Esophagus muscularis mucosa (tissue), 4 donors: Measurements from ENCODE around the gene TMEM271. TPM values are rescaled to one million over a fixed set of nuclear protein-coding genes. Genes with fewer than 3 reads are reported as not detected.

Source experiments
- DNase-seq: peaks from one replicate; pipeline ENCODE4 v3.0.0-alpha.2; 2017; ENCODE audit errors: extremely low spot score
- H3K27ac ChIP-seq, 4 donors: fragments of 200-600 bp; sonication (generic); replicated peaks in 1 of 4; 1 replicate in 3 of 4; 2 replicates in 1 of 4; pipeline ENCODE4 v1.5.1; 2016 to 2019; ENCODE audit warnings: mild to moderate bottlenecking in 1 of 4
- H3K27me3 ChIP-seq, 4 donors: fragments of 200-600 bp; sonication (generic); one replicate each; pipeline versions ENCODE4 v1.5.1 to v1.6.0; 2016 to 2019
- H3K36me3 ChIP-seq, 4 donors: fragments of 200-600 bp; sonication (generic); one replicate each; pipeline ENCODE4 v1.5.1; 2016 to 2019
- H3K4me1 ChIP-seq, 4 donors: fragments of 200-600 bp; sonication (generic); one replicate each; pipeline ENCODE4 v1.5.1; 2016 to 2019
- H3K4me3 ChIP-seq, 4 donors: fragments of 200-600 bp; sonication (generic); 1 replicate in 2 of 4; 2 replicates in 2 of 4; pipeline ENCODE4 v1.5.1; 2016 to 2019; ENCODE audit warnings: mild to moderate bottlenecking in 4 of 4, moderate library complexity in 1 of 4
- H3K9me3 ChIP-seq, 4 donors: fragments of 200-600 bp; sonication (generic); 1 replicate in 3 of 4; 2 replicates in 1 of 4; pipeline ENCODE4 v1.5.1; 2016 to 2019
- CTCF ChIP-seq, 3 experiments: fragments of 200-600 bp in 2 of 3; fragments of 450-650 bp in 1 of 3; sonication (generic) in 2 of 3; IDR thresholded peaks; one replicate each; pipeline ENCODE4 v1.5.1; 2017 to 2019; ENCODE audit warnings: antibody characterized with exemption in 3 of 3, mild to moderate bottlenecking in 2 of 3, moderate library complexity in 1 of 3
- EP300 ChIP-seq: sonication (generic); formaldehyde crosslinking; IDR thresholded peaks from one replicate; pipeline ENCODE4 v1.6.1; 2017; ENCODE audit warnings: antibody characterized with exemption
- POLR2A ChIP-seq: fragments of 450-650 bp; IDR thresholded peaks from one replicate; pipeline ENCODE4 v1.6.1; 2017; ENCODE audit warnings: antibody characterized with exemption, moderate library complexity, mild to moderate bottlenecking, low read depth
- POLR2AphosphoS5 ChIP-seq, 2 donors: sonication (generic); formaldehyde crosslinking; IDR thresholded peaks; one replicate each; pipeline ENCODE4 v1.6.1; 2017; ENCODE audit warnings: antibody characterized with exemption in 2 of 2
- WGBS: methylation state at CpG from one replicate; pipeline ENCODE4 v1.1.5; 2018; 5-methylcytosine and 5-hydroxymethylcytosine counted together
- intact Hi-C: fragments of 100-400 bp; cut with DNase I; formaldehyde crosslinking; loops from one replicate; pipeline ENCODE4 v1.15.1; 2023
- total RNA-seq, 4 donors: library from RNA; depleted of rRNA; stranded (reverse); fragments of >200 nt; gene quantifications; one replicate each; pipeline versions ENCODE4 v1.1.0 to v1.2.1, GENCODE V29; 2016

TMEM271 gene
- total RNA-seq, 4 donors from 2014 or later: 0.19 to 0.34 TPM; not detected in 2

GRCh38 chr4:613126-613525 is 37.0 kb upstream of the TMEM271 start:
- H3K27ac ChIP-seq: no peak overlapping the region
- no peaks in the 10 kb centered on the region for H3K9me3 ChIP-seq
- intact Hi-C loops: no loop called here
- TF ChIP-seq EP300 (no peak), POLR2A (no peak), POLR2AphosphoS5 (IDR thresholded peaks at IDR 0.05) (no peak), CTCF (IDR thresholded peaks at IDR 0.05) (no peak)
- peaks cover 0 to 61% (median 0%) of the 10 kb centered on the region in 4 donors for H3K27me3 ChIP-seq
- DNase-seq: no peak
- no peaks in the 10 kb centered on the region for H3K4me1 ChIP-seq
- H3K4me3 ChIP-seq: no peak overlapping the region
- 89% methylated on average over 9 of the region's 9 CpGs for WGBS
- H3K36me3 ChIP-seq: no peaks in the 10 kb centered on the region

GRCh38 chr4:612749-613125 is 36.6 kb upstream of the TMEM271 start:
- Histone ChIP-seq H3K4me3 (no peak overlapping the region), H3K27me3 (peaks cover 0 to 61% (median 0%) of the 10 kb centered on the region in 4 donors), H3K4me1 (no peaks in the 10 kb centered on the region), H3K27ac (no peak overlapping the region), H3K36me3 (no peaks in the 10 kb centered on the region), H3K9me3 (no peaks in the 10 kb centered on the region)
- intact Hi-C loops: no loop called here
- no peak for DNase-seq
- WGBS: 86% methylated on average over 4 of the region's 7 CpGs
- TF ChIP-seq EP300 (no peak), POLR2A (no peak), POLR2AphosphoS5 (IDR thresholded peaks at IDR 0.05) (no peak), CTCF (IDR thresholded peaks at IDR 0.05) (no peak)

GRCh38 chr4:612052-612748 is 36.1 kb upstream of the TMEM271 start:
- no peaks in the 10 kb centered on the region for H3K9me3 ChIP-seq
- intact Hi-C loops: no loop called here
- DNase-seq: no peak
- no peaks in the 10 kb centered on the region for H3K4me1 ChIP-seq
- H3K36me3 ChIP-seq: no peaks in the 10 kb centered on the region
- WGBS: 80% methylated on average over 15 of the region's 22 CpGs
- H3K27me3 ChIP-seq: peaks cover 0 to 61% (median 0%) of the 10 kb centered on the region in 4 donors
- TF ChIP-seq POLR2AphosphoS5 (IDR thresholded peaks at IDR 0.05): no peak
- no peak for TF ChIP-seq POLR2A
- no peak for TF ChIP-seq CTCF (IDR thresholded peaks at IDR 0.05)
- no peak for TF ChIP-seq EP300
- H3K4me3 ChIP-seq: no peak overlapping the region
- H3K27ac ChIP-seq: no peak overlapping the region

- no peaks in the 10 kb centered on the region for H3K9me3 ChIP-seq
- H3K4me3 ChIP-seq: no peak overlapping the region
- DNase-seq: no peak
- H3K27ac ChIP-seq: no peak overlapping the region
- TF ChIP-seq CTCF (IDR thresholded peaks at IDR 0.05) (no peak), EP300 (no peak), POLR2AphosphoS5 (IDR thresholded peaks at IDR 0.05) (no peak), POLR2A (no peak)
- H3K36me3 ChIP-seq: no peaks in the 10 kb centered on the region
- 43% methylated on average over 9 of the region's 10 CpGs for WGBS
- intact Hi-C loops: no loop called here
- H3K27me3 ChIP-seq: peaks cover 0 to 56% (median 0%) of the 10 kb centered on the region in 4 donors
- H3K4me1 ChIP-seq: no peaks in the 10 kb centered on the region
Observed at GRCh38 chr4:610411-611261, 34.5 kb upstream of the TMEM271 start.
